NCI-H187 (cell line): ENCODE measurements around the gene CEBPE.
A peak's percentile ranks its signal among the peaks of the same experiment; 100 is the strongest.

ENCODE experiments used
- DNase-seq, 2 experiments: peaks; one replicate each; lab custom pipeline; 2025; lab: John Stamatoyannopoulos, UW

Gene CEBPE

GRCh38 chr14:23143911-23144310, 24.9 kb upstream of the CEBPE start:
- no peak for DNase-seq

GRCh38 chr14:23142826-23143225, 23.8 kb upstream of the CEBPE start:
- DNase-seq: no peak

GRCh38 chr14:23141706-23142444, 22.8 kb upstream of the CEBPE start:
- DNase-seq: no peak

- DNase-seq: no peak
Measured at GRCh38 chr14:23140371-23140770, 21.3 kb upstream of the CEBPE start.

GRCh38 chr14:23139874-23140273, 20.8 kb upstream of the CEBPE start:
- DNase-seq: no peak

- no peak for DNase-seq
Measured at GRCh38 chr14:23137813-23138535, 18.9 kb upstream of the CEBPE start.

GRCh38 chr14:23137192-23137812, 18.2 kb upstream of the CEBPE start:
- DNase-seq: no peak

- DNase-seq: no peak
Measured at GRCh38 chr14:23136566-23137133, 17.6 kb upstream of the CEBPE start.

- DNase-seq: no peak
Measured at GRCh38 chr14:23132970-23133369, 13.9 kb upstream of the CEBPE start.

- DNase-seq: no peak
Measured at GRCh38 chr14:23131482-23131881, 12.4 kb upstream of the CEBPE start.

GRCh38 chr14:23130871-23131270, 11.8 kb upstream of the CEBPE start:
- DNase-seq: no peak

- DNase-seq: no peak
Measured at GRCh38 chr14:23129759-23130316, 10.8 kb upstream of the CEBPE start.

GRCh38 chr14:23128969-23129758, 10.1 kb upstream of the CEBPE start:
- DNase-seq: no peak

- no peak for DNase-seq
Measured at GRCh38 chr14:23127861-23128260, 8.8 kb upstream of the CEBPE start.

GRCh38 chr14:23126548-23127278, 7.7 kb upstream of the CEBPE start:
- no peak for DNase-seq

GRCh38 chr14:23125933-23126524, 7.0 kb upstream of the CEBPE start:
- DNase-seq: no peak

GRCh38 chr14:23125011-23125410, 6.0 kb upstream of the CEBPE start:
- no peak for DNase-seq

GRCh38 chr14:23124337-23124954, 5.4 kb upstream of the CEBPE start:
- DNase-seq: no peak

GRCh38 chr14:23123419-23123818, 4.4 kb upstream of the CEBPE start:
- peak in 1 of 2 experiments; percentile 4 for DNase-seq

GRCh38 chr14:23122086-23122485, 3.0 kb upstream of the CEBPE start:
- DNase-seq: no peak
